WTC11 (cell line): ENCODE results near the gene TYRO3.

ENCODE experiments used
- FOXP1 ChIP-seq: sonication (generic); formaldehyde crosslinking; IDR thresholded peaks from 2 replicates; pipeline ENCODE4 v1.8.0; 2022; ENCODE audit warnings: missing genetic modification reagents, mild to moderate bottlenecking, moderate library complexity, borderline replicate concordance
- KAT7 ChIP-seq: sonication (generic); formaldehyde crosslinking; IDR thresholded peaks from 2 replicates; pipeline ENCODE4 v1.8.1; 2023; ENCODE audit warnings: missing genetic modification reagents, mild to moderate bottlenecking, borderline replicate concordance
- ZNF121 ChIP-seq: sonication (generic); formaldehyde crosslinking; IDR thresholded peaks from 2 replicates; pipeline ENCODE4 v1.8.0; 2023; ENCODE audit warnings: missing genetic modification reagents
- TF ChIP-seq, protein P1 (sequence below): sonication (generic); formaldehyde crosslinking; IDR thresholded peaks from 2 replicates; pipeline ENCODE4 v1.8.1; 2022; ENCODE audit warnings: mild to moderate bottlenecking, missing genetic modification reagents, moderate library complexity, borderline replicate concordance
- TF ChIP-seq, protein P2 (sequence below): fragments of 200-600 bp; IDR thresholded peaks from 2 replicates; pipeline ENCODE4 v1.8.0; 2022; ENCODE audit warnings: antibody characterized with exemption

DNA sequence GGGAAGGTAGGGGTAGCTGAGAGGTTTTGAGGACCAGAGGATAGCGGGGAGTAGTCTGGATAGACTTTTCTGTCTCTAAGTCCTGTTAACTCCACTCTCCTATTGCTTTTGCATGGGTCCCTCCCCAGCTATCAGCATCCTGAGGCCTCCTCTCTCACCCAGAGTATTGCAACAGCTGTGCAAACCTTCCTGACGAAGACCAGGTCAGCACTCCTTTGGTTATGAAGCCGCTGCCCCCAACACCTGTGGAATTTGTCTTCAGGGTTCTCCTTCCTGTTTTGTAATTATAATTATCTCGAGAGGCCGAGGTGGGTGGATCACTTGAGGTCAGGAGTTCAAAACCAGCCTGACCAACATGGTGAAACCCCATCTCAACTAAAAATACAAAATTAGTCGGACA, 24.8 kb downstream of the TYRO3 start:
- TF ChIP-seq KAT7 (CRISPR knock-in tag) (no peak), FOXP1 (CRISPR knock-in tag) (no peak), ZNF121 (CRISPR knock-in tag) (no peak)
- TF ChIP-seq, protein P1, sequence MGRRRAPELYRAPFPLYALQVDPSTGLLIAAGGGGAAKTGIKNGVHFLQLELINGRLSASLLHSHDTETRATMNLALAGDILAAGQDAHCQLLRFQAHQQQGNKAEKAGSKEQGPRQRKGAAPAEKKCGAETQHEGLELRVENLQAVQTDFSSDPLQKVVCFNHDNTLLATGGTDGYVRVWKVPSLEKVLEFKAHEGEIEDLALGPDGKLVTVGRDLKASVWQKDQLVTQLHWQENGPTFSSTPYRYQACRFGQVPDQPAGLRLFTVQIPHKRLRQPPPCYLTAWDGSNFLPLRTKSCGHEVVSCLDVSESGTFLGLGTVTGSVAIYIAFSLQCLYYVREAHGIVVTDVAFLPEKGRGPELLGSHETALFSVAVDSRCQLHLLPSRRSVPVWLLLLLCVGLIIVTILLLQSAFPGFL (CRISPR knock-in tag) = no peak
- TF ChIP-seq, protein P2, sequence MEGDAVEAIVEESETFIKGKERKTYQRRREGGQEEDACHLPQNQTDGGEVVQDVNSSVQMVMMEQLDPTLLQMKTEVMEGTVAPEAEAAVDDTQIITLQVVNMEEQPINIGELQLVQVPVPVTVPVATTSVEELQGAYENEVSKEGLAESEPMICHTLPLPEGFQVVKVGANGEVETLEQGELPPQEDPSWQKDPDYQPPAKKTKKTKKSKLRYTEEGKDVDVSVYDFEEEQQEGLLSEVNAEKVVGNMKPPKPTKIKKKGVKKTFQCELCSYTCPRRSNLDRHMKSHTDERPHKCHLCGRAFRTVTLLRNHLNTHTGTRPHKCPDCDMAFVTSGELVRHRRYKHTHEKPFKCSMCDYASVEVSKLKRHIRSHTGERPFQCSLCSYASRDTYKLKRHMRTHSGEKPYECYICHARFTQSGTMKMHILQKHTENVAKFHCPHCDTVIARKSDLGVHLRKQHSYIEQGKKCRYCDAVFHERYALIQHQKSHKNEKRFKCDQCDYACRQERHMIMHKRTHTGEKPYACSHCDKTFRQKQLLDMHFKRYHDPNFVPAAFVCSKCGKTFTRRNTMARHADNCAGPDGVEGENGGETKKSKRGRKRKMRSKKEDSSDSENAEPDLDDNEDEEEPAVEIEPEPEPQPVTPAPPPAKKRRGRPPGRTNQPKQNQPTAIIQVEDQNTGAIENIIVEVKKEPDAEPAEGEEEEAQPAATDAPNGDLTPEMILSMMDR = no peak
